ENCODE data around the gene DICER1.

The DICER1 gene

DNA sequence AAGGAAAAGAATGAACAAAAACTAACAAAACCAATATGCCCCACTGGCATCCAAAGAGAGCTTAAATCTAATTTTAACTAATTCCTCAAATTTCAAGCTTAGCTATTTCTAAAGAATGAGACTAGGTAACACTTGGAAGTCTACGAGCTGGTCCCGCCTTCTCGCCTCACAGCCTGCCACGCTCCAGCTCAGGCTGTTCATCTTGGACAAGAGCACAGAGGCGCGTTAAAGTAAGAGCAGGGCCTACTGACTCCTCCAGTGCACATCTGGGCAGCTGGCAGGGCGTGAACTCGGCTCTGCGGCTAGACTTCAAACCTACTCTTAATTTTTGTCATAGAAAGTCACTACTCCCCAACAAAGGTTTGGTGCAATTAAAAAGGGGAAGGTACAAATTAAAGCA, 64.6 kb downstream of the DICER1 start:
- H3K27ac ChIP-seq = no peak overlapping the region
- no peaks in the 10 kb centered on the region for H3K27me3 ChIP-seq
- TF ChIP-seq, protein P1, sequence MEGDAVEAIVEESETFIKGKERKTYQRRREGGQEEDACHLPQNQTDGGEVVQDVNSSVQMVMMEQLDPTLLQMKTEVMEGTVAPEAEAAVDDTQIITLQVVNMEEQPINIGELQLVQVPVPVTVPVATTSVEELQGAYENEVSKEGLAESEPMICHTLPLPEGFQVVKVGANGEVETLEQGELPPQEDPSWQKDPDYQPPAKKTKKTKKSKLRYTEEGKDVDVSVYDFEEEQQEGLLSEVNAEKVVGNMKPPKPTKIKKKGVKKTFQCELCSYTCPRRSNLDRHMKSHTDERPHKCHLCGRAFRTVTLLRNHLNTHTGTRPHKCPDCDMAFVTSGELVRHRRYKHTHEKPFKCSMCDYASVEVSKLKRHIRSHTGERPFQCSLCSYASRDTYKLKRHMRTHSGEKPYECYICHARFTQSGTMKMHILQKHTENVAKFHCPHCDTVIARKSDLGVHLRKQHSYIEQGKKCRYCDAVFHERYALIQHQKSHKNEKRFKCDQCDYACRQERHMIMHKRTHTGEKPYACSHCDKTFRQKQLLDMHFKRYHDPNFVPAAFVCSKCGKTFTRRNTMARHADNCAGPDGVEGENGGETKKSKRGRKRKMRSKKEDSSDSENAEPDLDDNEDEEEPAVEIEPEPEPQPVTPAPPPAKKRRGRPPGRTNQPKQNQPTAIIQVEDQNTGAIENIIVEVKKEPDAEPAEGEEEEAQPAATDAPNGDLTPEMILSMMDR (IDR thresholded peaks at IDR 0.05) = no peak
- no peaks in the 10 kb centered on the region for H3K9me3 ChIP-seq
- peaks cover 12 to 14% of the 10 kb centered on the region in 2 experiments for H3K4me1 ChIP-seq (ENCODE audit: control insufficient read depth in 1 of 2, insufficient read depth in 1 of 2, low read depth in 1 of 2, low read length in 1 of 2)
- no peak overlapping the region for H3K4me3 ChIP-seq (ENCODE audit: low read depth in 1 of 2, low read length in 1 of 2)
- H3K36me3 ChIP-seq = peaks cover 74% of the 10 kb centered on the region

- TF ChIP-seq, protein P1 (IDR thresholded peaks at IDR 0.05) = no peak
- H3K27ac ChIP-seq = no peak overlapping the region
- peaks cover 12 to 14% of the 10 kb centered on the region in 2 experiments for H3K4me1 ChIP-seq (ENCODE audit: control insufficient read depth in 1 of 2, insufficient read depth in 1 of 2, low read depth in 1 of 2, low read length in 1 of 2)
- H3K4me3 ChIP-seq (ENCODE audit: low read depth in 1 of 2, low read length in 1 of 2) = no peak overlapping the region
- H3K27me3 ChIP-seq = no peaks in the 10 kb centered on the region
- H3K9me3 ChIP-seq = no peaks in the 10 kb centered on the region
- peaks cover 85% of the 10 kb centered on the region for H3K36me3 ChIP-seq
These were observed 65.7 kb downstream of the DICER1 start for GRCh38 chr14:95091581-95091980.

GRCh38 chr14:95088665-95089064, 68.7 kb downstream of the DICER1 start:
- no peaks in the 10 kb centered on the region for H3K9me3 ChIP-seq
- no peak overlapping the region for H3K4me3 ChIP-seq (ENCODE audit: low read depth in 1 of 2, low read length in 1 of 2)
- H3K36me3 ChIP-seq = peaks cover 78% of the 10 kb centered on the region
- H3K27ac ChIP-seq = no peak overlapping the region
- H3K27me3 ChIP-seq = no peaks in the 10 kb centered on the region
- peaks cover 12 to 14% of the 10 kb centered on the region in 2 experiments for H3K4me1 ChIP-seq (ENCODE audit: control insufficient read depth in 1 of 2, insufficient read depth in 1 of 2, low read depth in 1 of 2, low read length in 1 of 2)
- TF ChIP-seq, protein P1 (IDR thresholded peaks at IDR 0.05) = no peak

DNA sequence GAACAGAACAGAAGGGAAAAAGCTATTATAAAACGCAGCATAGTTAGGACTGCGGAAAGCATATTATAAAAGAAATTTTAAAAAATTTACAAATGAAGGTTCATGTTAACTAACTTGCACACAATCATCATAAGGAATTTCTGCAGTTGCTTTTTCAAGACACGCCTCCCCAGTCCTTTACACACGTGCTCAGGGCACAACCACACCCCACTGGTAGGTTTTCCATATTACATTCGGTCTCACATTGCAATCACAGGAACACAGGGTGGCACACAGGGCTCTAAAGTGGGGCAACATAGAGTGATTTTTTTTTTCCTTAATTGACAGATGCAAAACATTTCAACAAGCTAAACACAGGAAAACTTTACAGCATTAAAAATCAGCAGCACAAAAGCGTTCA, 69.7 kb downstream of the DICER1 start:
- TF ChIP-seq, protein P1 (IDR thresholded peaks at IDR 0.05) = no peak
- Histone ChIP-seq H3K4me3 (ENCODE audit: low read depth in 1 of 2, low read length in 1 of 2) (no peak overlapping the region), H3K9me3 (no peaks in the 10 kb centered on the region), H3K27me3 (no peaks in the 10 kb centered on the region), H3K36me3 (peaks cover 68% of the 10 kb centered on the region), H3K4me1 (ENCODE audit: control insufficient read depth in 1 of 2, insufficient read depth in 1 of 2, low read depth in 1 of 2, low read length in 1 of 2) (peaks cover 12 to 14% of the 10 kb centered on the region in 2 experiments), H3K27ac (no peak overlapping the region)

GRCh38 chr14:95085321-95085720, 72.0 kb downstream of the DICER1 start:
- Histone ChIP-seq H3K27ac (peak overlapping the region; percentile 26), H3K36me3 (peaks cover 56% of the 10 kb centered on the region), H3K4me3 (ENCODE audit: low read depth in 1 of 2, low read length in 1 of 2) (no peak overlapping the region), H3K9me3 (no peaks in the 10 kb centered on the region), H3K27me3 (no peaks in the 10 kb centered on the region), H3K4me1 (ENCODE audit: control insufficient read depth in 1 of 2, insufficient read depth in 1 of 2, low read depth in 1 of 2, low read length in 1 of 2) (peaks cover 4% of the 10 kb centered on the region in 2 experiments)
- TF ChIP-seq, protein P1 (IDR thresholded peaks at IDR 0.05) = no peak

GRCh38 chr14:95078867-95079266, 78.5 kb downstream of the DICER1 start:
- H3K4me3 ChIP-seq (ENCODE audit: low read depth in 1 of 2, low read length in 1 of 2) = no peak overlapping the region
- no peaks in the 10 kb centered on the region for H3K4me1 ChIP-seq (ENCODE audit: control insufficient read depth in 1 of 2, insufficient read depth in 1 of 2, low read depth in 1 of 2, low read length in 1 of 2)
- TF ChIP-seq, protein P1 (IDR thresholded peaks at IDR 0.05) = no peak
- H3K9me3 ChIP-seq = no peaks in the 10 kb centered on the region
- peaks cover 18% of the 10 kb centered on the region for H3K27me3 ChIP-seq
- no peaks in the 10 kb centered on the region for H3K36me3 ChIP-seq
- H3K27ac ChIP-seq = no peak overlapping the region

All from neutrophil (primary cell).